SK-MEL-5 (cell line): Measurements from ENCODE around the gene ADPGK. TPM values are rescaled to one million over a fixed set of nuclear protein-coding genes. Genes with fewer than 3 reads are reported as not detected.
A peak's percentile ranks its signal among the peaks of the same experiment; 100 is the strongest.

ENCODE experiments used
- DNase-seq: peaks from one replicate; pipeline ENCODE4 v3.0.0-alpha.2; 2016; ENCODE audit warnings: low read depth, low spot score
- in situ Hi-C: cut with HindIII; loops from 2 replicates; pipeline ENCODE4 v1.10.0; 2016; ENCODE audit warnings: low sequenced_read_pairs, high pct_unique_total_duplicates, low pct_unique_long_range_greater_than_20kb
- total RNA-seq: library from RNA; depleted of rRNA; stranded (reverse); fragments of >200 nt; shearing (Covaris generic); gene quantifications from 2 replicates; pipeline ENCODE4 v1.2.3, GENCODE V29; 2014

The ADPGK gene
- total RNA-seq, 1 experiment from 2014 or later, result 78.6 TPM

GRCh38 chr15:72796210-72796514 is 12.6 kb upstream of the ADPGK start:
- peak; percentile 55 for DNase-seq
- in situ Hi-C loops, result no loop called here

- no peak for DNase-seq
- in situ Hi-C loops, result no loop called here
These were observed 10.5 kb upstream of the ADPGK start for GRCh38 chr15:72793766-72794660.

DNA sequence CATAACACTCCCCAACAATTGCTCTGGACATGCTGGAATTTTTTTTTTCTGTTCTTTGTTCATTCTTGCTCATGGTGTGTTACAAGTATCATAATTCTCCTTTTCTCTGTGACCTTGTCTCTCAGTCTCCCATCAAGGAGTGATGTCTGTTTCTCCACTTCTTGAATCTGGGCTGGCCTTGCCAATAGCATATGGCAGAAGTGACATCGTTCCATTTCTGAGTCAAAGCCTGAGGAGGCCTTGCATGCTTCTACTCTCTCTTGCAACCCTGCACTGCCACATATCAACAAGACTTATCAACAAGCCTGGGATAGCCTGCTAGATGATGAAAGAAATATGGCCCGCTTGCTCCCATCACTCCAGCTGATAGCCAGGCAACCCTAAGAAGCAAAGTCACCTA is 8.9 kb upstream of the ADPGK start:
- in situ Hi-C loops, result no loop called here
- no peak for DNase-seq

- in situ Hi-C loops, result no loop called here
These were observed 6.8 kb upstream of the ADPGK start for GRCh38 chr15:72790302-72790910.

GRCh38 chr15:72787526-72787925 is 4.0 kb upstream of the ADPGK start:
- in situ Hi-C loops, result no loop called here

More at GRCh38 chr15:72790302-72790910, 6.8 kb upstream of the ADPGK start:
- DNase-seq, result no peak

GRCh38 chr15:72786676-72787345 is 3.3 kb upstream of the ADPGK start:
- in situ Hi-C loops, result no loop called here

More at GRCh38 chr15:72787526-72787925, 4.0 kb upstream of the ADPGK start:
- DNase-seq, result no peak

DNA sequence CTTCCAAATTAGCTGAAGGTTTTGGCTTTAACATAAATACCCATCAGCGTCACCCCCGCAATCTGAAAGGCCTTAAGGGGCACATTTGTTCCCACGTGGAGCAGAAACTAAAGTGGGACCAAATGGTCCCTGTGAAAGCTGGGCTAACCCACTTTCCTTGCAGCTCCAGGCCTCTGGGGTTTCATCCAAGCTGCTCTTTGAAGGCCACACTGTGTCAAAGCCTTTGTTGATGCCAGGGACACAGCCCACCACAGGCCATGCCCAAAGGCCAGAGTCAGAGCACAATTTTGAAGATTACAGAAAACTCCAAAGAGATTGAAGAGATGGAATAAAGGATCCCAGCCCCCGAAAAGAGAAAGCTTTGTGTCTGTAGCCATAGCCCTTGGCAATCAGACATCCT is 2.7 kb upstream of the ADPGK start:
- in situ Hi-C loops, result no loop called here
- DNase-seq, result no peak

More at GRCh38 chr15:72786676-72787345, 3.3 kb upstream of the ADPGK start:
- DNase-seq, result no peak

GRCh38 chr15:72785841-72786240 is 2.3 kb upstream of the ADPGK start:
- no peak for DNase-seq
- in situ Hi-C loops, result no loop called here

GRCh38 chr15:72785432-72785831 is 1.9 kb upstream of the ADPGK start:
- in situ Hi-C loops, result no loop called here
- DNase-seq, result no peak

GRCh38 chr15:72784456-72784876 is 908 bp upstream of the ADPGK start:
- in situ Hi-C loops, result no loop called here
- DNase-seq, result no peak

DNA sequence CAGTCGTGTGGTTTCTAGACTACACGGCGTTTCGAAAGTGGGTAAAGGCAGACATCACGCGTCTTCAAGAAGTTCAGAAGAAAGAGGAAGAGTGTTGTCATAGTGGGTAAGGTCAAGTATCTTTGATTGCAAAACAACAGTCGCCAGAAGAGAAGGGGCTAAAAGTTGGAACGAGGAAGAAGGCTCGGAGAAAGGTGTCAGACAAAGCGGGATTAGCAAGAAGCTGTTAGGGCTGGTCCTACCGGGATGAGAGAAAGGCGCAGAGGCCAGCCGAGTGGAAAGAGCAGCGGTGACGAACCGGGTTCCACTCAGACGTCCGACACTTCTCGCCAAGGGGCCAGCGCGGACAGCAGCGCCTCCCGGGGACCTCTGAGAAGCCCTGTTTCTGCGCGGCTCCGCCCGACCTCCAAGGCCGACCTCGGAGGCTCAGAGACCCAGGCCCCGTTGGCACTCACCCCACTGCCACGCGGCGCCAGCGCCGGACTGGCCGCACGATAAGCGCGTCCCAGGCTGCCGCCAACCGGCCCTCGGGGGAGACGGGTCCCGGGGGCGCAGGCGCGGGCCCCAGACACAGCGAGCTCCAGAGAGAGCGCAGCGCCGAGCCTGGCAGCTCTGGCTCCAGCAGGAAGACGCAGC is 436 bp downstream of the ADPGK start:
- in situ Hi-C loops, result no loop called here

DNA sequence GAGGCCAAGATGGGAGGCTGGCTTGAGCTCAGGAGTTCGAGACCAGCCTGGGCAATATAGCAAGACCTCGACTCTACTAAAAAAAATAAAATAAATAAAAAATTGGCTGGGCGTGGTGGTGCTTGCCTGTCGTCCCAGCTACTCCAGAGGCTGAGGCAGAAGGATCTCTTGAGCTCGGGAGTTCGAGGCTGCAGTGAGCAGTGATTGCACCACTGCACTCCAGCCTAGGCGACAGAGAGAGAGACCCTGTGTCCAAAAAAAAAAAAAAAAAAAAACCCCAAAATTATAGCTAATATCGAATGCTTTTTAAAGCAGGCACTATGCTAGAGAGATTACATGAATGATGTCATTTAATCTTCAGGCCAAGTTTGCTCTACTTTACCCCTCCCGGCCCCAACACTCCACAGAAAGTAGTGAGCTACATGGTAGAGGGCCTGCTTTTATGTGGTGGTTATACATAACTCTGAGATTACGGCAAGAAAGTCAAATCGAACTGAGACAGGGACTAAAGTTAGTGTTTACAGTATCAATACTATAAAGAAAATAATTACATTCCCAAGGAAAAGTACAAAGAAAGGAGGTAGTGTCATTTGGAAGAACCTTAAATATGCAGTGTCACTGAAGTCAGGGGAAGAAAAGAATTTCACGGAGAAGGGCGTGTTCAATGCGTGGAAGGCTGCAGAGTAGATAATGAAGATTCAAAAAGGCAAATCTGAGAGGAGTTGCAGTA is 1.1 kb downstream of the ADPGK start:
- no peak for DNase-seq
- in situ Hi-C loops, result no loop called here

More for the DNA sequence above, 436 bp downstream of the ADPGK start:
- peak; percentile 27 for DNase-seq

DNA sequence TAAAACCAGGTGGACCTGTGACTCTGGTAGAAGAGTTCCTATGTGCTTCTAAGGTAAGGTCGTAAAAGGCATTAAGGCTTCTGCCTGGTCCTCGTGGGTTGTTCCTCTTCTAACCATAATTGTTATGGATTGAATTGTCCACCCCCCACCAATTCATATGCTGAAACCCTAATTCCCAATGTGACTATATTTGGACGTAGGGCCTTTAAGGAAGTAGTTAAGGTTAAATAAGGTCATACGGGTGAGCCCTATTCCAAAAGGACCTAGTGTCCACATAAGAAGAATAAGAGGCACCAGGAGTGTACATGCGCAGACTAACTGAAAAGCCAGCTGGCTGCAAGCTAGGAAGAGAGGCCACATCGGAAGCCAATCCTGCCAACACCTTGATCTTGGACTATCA is 1.9 kb downstream of the ADPGK start:
- in situ Hi-C loops, result no loop called here
- DNase-seq, result no peak

GRCh38 chr15:72778796-72779195 is 4.8 kb downstream of the ADPGK start:
- no peak for DNase-seq
- in situ Hi-C loops, result no loop called here

- no peak for DNase-seq
- in situ Hi-C loops, result no loop called here
These were observed 8.7 kb downstream of the ADPGK start for GRCh38 chr15:72774696-72775383.

DNA sequence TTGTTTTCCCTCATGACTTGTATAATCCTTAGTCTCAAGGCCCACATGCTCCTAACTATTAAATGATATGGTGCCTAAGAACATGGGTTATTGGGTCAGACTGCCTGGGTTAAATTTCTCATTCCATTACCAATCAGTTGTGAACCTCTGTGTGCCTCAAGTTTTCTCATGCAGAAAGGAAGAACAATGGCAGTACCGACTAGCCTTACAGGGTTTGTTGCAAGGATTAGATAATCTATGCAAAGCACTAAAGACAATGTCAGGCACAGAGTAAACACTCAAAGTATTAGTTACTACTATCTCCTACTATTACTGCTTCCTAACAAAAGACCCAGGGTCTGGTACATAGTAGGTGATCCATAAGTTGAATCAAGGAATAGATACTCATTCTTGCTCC is 12.2 kb downstream of the ADPGK start:
- in situ Hi-C loops, result no loop called here
- DNase-seq, result no peak
